Aortic smooth muscle cell (primary cell): ENCODE measurements around the gene DCLRE1C. TPM values are rescaled to one million over a fixed set of nuclear protein-coding genes. Genes with fewer than 3 reads are reported as not detected.

Experiments used
- total RNA-seq: library from RNA; depleted of rRNA; stranded (reverse); fragments of >200 nt; gene quantifications from 2 replicates; pipeline ENCODE4 v1.2.3, GENCODE V29; 2014

The DCLRE1C gene
- 9.4 and 10.9 TPM in 2 replicates for total RNA-seq

GRCh38 chr10:14954001-14954770, at the start of gene DCLRE1C:
DCLRE1C (minus strand) TSS chr10:14954096; CDS start chr10:14954010, 86 bp downstream.

GRCh38 chr10:14959221-14960057, 5.5 kb upstream of the DCLRE1C start, which contains the start of gene MEIG1:
MEIG1 (plus strand) TSS chr10:14959388; CDS start chr10:14966469, 7,081 bp downstream.

GRCh38 chr10:14878266-14879123, 75.4 kb downstream of the DCLRE1C start, which contains the start of gene SUV39H2:
SUV39H2 (plus strand) TSS chr10:14878866; CDS start chr10:14878889, 23 bp downstream.

Other genes with a start within 250 kb of the DCLRE1C start
- 49.9 and 73.2 TPM in 2 replicates for gene FAM107B, start 179.2 kb downstream of the DCLRE1C start, total RNA-seq
- gene CDNF, start 116.1 kb downstream of the DCLRE1C start, total RNA-seq, result 2.0 and 2.1 TPM in 2 replicates
- 13.4 and 14.1 TPM in 2 replicates for gene HSPA14, start 115.8 kb downstream of the DCLRE1C start, total RNA-seq
- 15.5 and 21.9 TPM in 2 replicates for gene MSANTD7, start 115.8 kb downstream of the DCLRE1C start, total RNA-seq
- 7.8 and 10.4 TPM in 2 replicates for gene SUV39H2, start 75.2 kb downstream of the DCLRE1C start, total RNA-seq
- gene MEIG1, start 5.3 kb upstream of the DCLRE1C start, total RNA-seq, result 0.25 and 1.1 TPM in 2 replicates
- gene OLAH, start 89.8 kb upstream of the DCLRE1C start, total RNA-seq, result under 0.01 TPM in 1 of 2 replicates, not detected in the other
- gene ACBD7, start 134.7 kb upstream of the DCLRE1C start, total RNA-seq, result 4.8 and 5.3 TPM in 2 replicates
- 8.7 and 12.2 TPM in 2 replicates for gene RPP38, start 143.3 kb upstream of the DCLRE1C start, total RNA-seq
- gene NMT2, start 214.6 kb upstream of the DCLRE1C start, total RNA-seq, result 47.3 and 64.5 TPM in 2 replicates